NB4 (cell line): ENCODE measurements around the gene IFIT1B.

Source experiments
- MYC ChIP-seq: IDR thresholded peaks from 2 replicates; pipeline ENCODE4 v1.6.1; 2011; ENCODE audit warnings: low read depth, low read length
- POLR2A ChIP-seq: IDR thresholded peaks from 2 replicates; pipeline ENCODE4 v1.6.1; 2011; ENCODE audit warnings: mild to moderate bottlenecking; ENCODE audit not compliant: insufficient read length; ENCODE audit errors: extremely low read depth
- TF ChIP-seq, protein P1 (sequence below): IDR thresholded peaks from one replicate; pipeline ENCODE4 v1.5.1; 2012; ENCODE audit warnings: low read depth, low read length

DNA sequence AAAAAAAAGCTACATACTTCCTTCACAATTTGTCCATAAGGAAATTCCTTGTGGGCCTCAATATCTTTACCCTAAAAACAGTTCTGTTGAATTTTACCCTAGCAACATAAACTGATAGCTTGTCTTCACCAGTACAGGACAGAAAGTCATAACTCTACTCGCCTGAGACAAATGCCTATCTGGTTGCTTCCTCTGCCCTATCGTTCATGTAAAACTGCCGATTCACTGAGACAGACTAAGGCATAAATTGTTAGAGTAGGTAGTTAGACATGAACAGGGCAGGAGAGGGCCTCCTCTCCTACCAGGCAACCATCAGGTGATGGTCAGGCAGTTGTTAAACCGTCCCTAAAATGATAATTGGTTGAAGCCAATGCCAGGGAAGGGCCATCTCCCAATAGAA lies 25.1 kb upstream of the IFIT1B start:
- TF ChIP-seq, protein P1, sequence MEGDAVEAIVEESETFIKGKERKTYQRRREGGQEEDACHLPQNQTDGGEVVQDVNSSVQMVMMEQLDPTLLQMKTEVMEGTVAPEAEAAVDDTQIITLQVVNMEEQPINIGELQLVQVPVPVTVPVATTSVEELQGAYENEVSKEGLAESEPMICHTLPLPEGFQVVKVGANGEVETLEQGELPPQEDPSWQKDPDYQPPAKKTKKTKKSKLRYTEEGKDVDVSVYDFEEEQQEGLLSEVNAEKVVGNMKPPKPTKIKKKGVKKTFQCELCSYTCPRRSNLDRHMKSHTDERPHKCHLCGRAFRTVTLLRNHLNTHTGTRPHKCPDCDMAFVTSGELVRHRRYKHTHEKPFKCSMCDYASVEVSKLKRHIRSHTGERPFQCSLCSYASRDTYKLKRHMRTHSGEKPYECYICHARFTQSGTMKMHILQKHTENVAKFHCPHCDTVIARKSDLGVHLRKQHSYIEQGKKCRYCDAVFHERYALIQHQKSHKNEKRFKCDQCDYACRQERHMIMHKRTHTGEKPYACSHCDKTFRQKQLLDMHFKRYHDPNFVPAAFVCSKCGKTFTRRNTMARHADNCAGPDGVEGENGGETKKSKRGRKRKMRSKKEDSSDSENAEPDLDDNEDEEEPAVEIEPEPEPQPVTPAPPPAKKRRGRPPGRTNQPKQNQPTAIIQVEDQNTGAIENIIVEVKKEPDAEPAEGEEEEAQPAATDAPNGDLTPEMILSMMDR = no peak
- TF ChIP-seq POLR2A = no peak
- TF ChIP-seq MYC = no peak
